Ovary (tissue), 9 donors: ENCODE data around the gene SBF2. TPM values are rescaled to one million over a fixed set of nuclear protein-coding genes. Genes with fewer than 3 reads are reported as not detected.

ENCODE experiments used
- DNase-seq, 5 donors: peaks; one replicate each; pipeline ENCODE4 v3.0.0-alpha.2; 2019 to 2020
- H3K27ac ChIP-seq, 2 donors: fragments of 200-600 bp; one replicate each; pipeline versions ENCODE4 v1.5.1 to v1.8.0; 2019 to 2022
- H3K27me3 ChIP-seq: fragments of 200-600 bp; one replicate; pipeline ENCODE4 v1.8.0; 2022
- H3K36me3 ChIP-seq: fragments of 200-600 bp; sonication (generic); one replicate; pipeline ENCODE4 v1.5.1; 2019
- H3K4me1 ChIP-seq: one replicate; pipeline ENCODE4 v1.8.1; 2013; ENCODE audit warnings: mild to moderate bottlenecking, moderate library complexity; ENCODE audit not compliant: insufficient read depth
- H3K4me3 ChIP-seq: fragments of 200-600 bp; sonication (generic); one replicate; pipeline ENCODE4 v1.5.1; 2017
- H3K9me3 ChIP-seq, 2 donors: fragments of 200-600 bp in 1 of 2; sonication (generic) in 1 of 2; one replicate each; pipeline versions ENCODE4 v1.5.1 to v1.8.1; 2013 to 2019; ENCODE audit warnings: mild to moderate bottlenecking in 1 of 2, moderate library complexity in 1 of 2
- CTCF ChIP-seq, 3 donors: fragments of 450-650 bp in 2 of 3; fragments of 200-600 bp in 1 of 3; IDR thresholded peaks; one replicate each; pipeline versions ENCODE4 v1.5.1 to v1.8.0; 2016 to 2022; ENCODE audit warnings: antibody characterized with exemption in 3 of 3, mild to moderate bottlenecking in 1 of 3
- EP300 ChIP-seq: sonication (generic); formaldehyde crosslinking; IDR thresholded peaks from one replicate; pipeline ENCODE4 v1.6.1; 2017; ENCODE audit warnings: antibody characterized with exemption
- POLR2A ChIP-seq: fragments of 450-650 bp; IDR thresholded peaks from one replicate; pipeline ENCODE4 v1.6.1; 2017; ENCODE audit warnings: antibody characterized with exemption, mild to moderate bottlenecking, moderate library complexity
- WGBS, 3 donors: extraction: QIAGEN DNeasy Blood & Tissue Kit in 1 of 3; methylation state at CpG; one replicate each; pipeline versions ENCODE4 v1.1.5 to v1.1.7; 2013 to 2017; 5-methylcytosine and 5-hydroxymethylcytosine counted together
- intact Hi-C, 4 donors: fragments of 100-400 bp; cut with DNase I; formaldehyde crosslinking; loops; one replicate each; pipeline versions ENCODE4 v1.11.0 to v1.15.1; 2022 to 2023
- polyA plus RNA-seq, 2 donors: library from polyadenylated mRNA; stranded (reverse); fragments of 200-250 nt in 1 of 2; fragments of 350-450 nt in 1 of 2; fragmentation: Illumina TruSeq in 1 of 2; extraction: RNeasy Lipid Tissue Mini Kit (QIAGEN cat#74804) in 1 of 2; gene quantifications; one replicate each; pipeline ENCODE4 v1.2.3, GENCODE V29; 2013 to 2014
- total RNA-seq, 7 donors: library from RNA; depleted of rRNA in 2 of 7; stranded (reverse); fragments of >200 nt in 2 of 7; fragmentation: NEBNext Ultra II Directional in 3 of 7; extraction: Animal tissue kit (Norgen Biotek cat#: 25700) in 3 of 7; gene quantifications; one replicate each; pipeline versions ENCODE4 v1.1.0 to v1.2.4, GENCODE V29; 2016 to 2023
- donor health status: DM: no; HTN: no; CAD: no; lungs with moderate emphysema.
- donor health status: DM: no; HTN: no; CAD: no.
- donor health status: Bipolar disorder and iron deficiency.
- donor health status: DM: yes; HTN: yes; CAD: no.
- donor health status: DM: no; HTN: no; CAD: no.
- donor health status: DM: yes; HTN: yes; CAD: no.

The SBF2 gene
- total and polyA plus RNA-seq, 9 donors = 27.4 to 77.5 (median 50.8) TPM

- no peak overlapping the region for H3K4me3 ChIP-seq
- 90 to 99% (median 96%) methylated on average over 1 of the region's 1 CpG for WGBS, 3 donors
- intact Hi-C loops = loop anchor here in 1 of 4 donors (10.0 kb wide), 1 partner anchor 79 kb away; no protein-coding TSS in a partner anchor
- H3K36me3 ChIP-seq = no peaks in the 10 kb centered on the region
- no peak for TF ChIP-seq POLR2A
- H3K27ac ChIP-seq = no peak overlapping the region
- H3K9me3 ChIP-seq = no peaks in the 10 kb centered on the region
- peaks cover 2% of the 10 kb centered on the region for H3K4me1 ChIP-seq
- no peak for DNase-seq
- H3K27me3 ChIP-seq = no peaks in the 10 kb centered on the region
Observed at GRCh38 chr11:9776203-9776602, 517.8 kb downstream of the SBF2 start.

- intact Hi-C loops = loop anchor here in 1 of 4 donors (10.0 kb wide), 1 partner anchor 79 kb away; no protein-coding TSS in a partner anchor
- DNase-seq = no peak
- H3K27me3 ChIP-seq = no peaks in the 10 kb centered on the region
- WGBS, 3 donors = 21 to 35% (median 22%) methylated on average over 2 of the region's 2 CpGs
- TF ChIP-seq POLR2A (no peak), EP300 (no peak), CTCF (IDR thresholded peaks at IDR 0.05) (no peak)
- H3K4me1 ChIP-seq = peaks cover 5% of the 10 kb centered on the region
- peak overlapping the region in 1 of 2 donors; percentile 27 for H3K27ac ChIP-seq
- H3K9me3 ChIP-seq = no peaks in the 10 kb centered on the region
- H3K36me3 ChIP-seq = no peaks in the 10 kb centered on the region
- H3K4me3 ChIP-seq = no peak overlapping the region
Observed at GRCh38 chr11:9775398-9775779, 518.6 kb downstream of the SBF2 start.

- WGBS, 3 donors = 6 to 25% (median 15%) methylated on average over 6 of the region's 6 CpGs
- intact Hi-C loops = loop anchor here in 1 of 4 donors (10.0 kb wide), 1 partner anchor 80 kb away; no protein-coding TSS in a partner anchor
- DNase-seq = no peak
Observed at GRCh38 chr11:9774591-9775397, 519.2 kb downstream of the SBF2 start.

GRCh38 chr11:9774109-9774508, 519.9 kb downstream of the SBF2 start:
- no peak overlapping the region for H3K27ac ChIP-seq
- H3K4me3 ChIP-seq = no peak overlapping the region
- TF ChIP-seq CTCF (IDR thresholded peaks at IDR 0.05) (no peak), POLR2A (no peak), EP300 (no peak)
- H3K4me1 ChIP-seq = peaks cover 5% of the 10 kb centered on the region
- no peaks in the 10 kb centered on the region for H3K27me3 ChIP-seq
- no peaks in the 10 kb centered on the region for H3K36me3 ChIP-seq
- H3K9me3 ChIP-seq = no peaks in the 10 kb centered on the region
- intact Hi-C loops = loop anchor here in 1 of 4 donors (10.0 kb wide), 1 partner anchor 81 kb away; no protein-coding TSS in a partner anchor
- DNase-seq = no peak

More at GRCh38 chr11:9774591-9775397, 519.2 kb downstream of the SBF2 start:
- Histone ChIP-seq H3K27ac (peak overlapping the region in 1 of 2 donors; percentile 27), H3K9me3 (no peaks in the 10 kb centered on the region), H3K27me3 (no peaks in the 10 kb centered on the region), H3K4me1 (peaks cover 5% of the 10 kb centered on the region), H3K4me3 (no peak overlapping the region), H3K36me3 (no peaks in the 10 kb centered on the region)
- no peak for TF ChIP-seq EP300
- no peak for TF ChIP-seq POLR2A
- TF ChIP-seq CTCF (IDR thresholded peaks at IDR 0.05) = no peak

GRCh38 chr11:9773524-9773923, 520.5 kb downstream of the SBF2 start:
- TF ChIP-seq EP300 (no peak), CTCF (IDR thresholded peaks at IDR 0.05) (no peak), POLR2A (no peak)
- no peaks in the 10 kb centered on the region for H3K36me3 ChIP-seq
- intact Hi-C loops = loop anchor here in 1 of 4 donors (10.0 kb wide), 1 partner anchor 81 kb away; no protein-coding TSS in a partner anchor
- 95 to 100% (median 96%) methylated on average over 2 of the region's 2 CpGs for WGBS, 3 donors
- no peak overlapping the region for H3K4me3 ChIP-seq
- peaks cover 5% of the 10 kb centered on the region for H3K4me1 ChIP-seq
- DNase-seq = no peak
- H3K9me3 ChIP-seq = no peaks in the 10 kb centered on the region
- no peak overlapping the region for H3K27ac ChIP-seq
- H3K27me3 ChIP-seq = no peaks in the 10 kb centered on the region
